ENCODE measurements around the gene FHIT.

FHIT gene

DNA sequence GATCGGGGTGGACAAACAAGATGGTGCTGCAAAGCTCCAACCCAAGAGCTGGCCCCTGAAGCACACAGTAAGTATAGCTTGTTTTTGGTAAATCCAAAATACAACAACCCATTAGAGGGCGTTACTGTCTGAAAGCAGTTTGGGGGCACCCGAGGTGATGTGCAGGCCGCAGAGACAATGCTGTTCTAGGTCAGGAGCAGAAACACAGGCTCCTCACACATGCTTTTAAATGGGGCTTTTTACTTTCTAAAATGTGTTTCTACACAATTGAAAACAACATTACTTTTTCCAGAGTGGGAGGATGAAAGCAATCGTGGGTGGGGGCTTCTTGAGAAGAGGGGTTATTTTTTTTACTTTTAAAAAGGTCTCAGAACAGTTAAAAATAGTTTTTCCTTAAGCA, 1172.2 kb downstream of the FHIT start:
- intact Hi-C loops (cut with DNase I; ENCODE audit: low total_unique reads): no loop called here
- Histone ChIP-seq H3K9me3 (no peaks in the 10 kb centered on the region), H3K4me3 (no peak overlapping the region), H3K27ac (no peak overlapping the region), H3K4me1 (peaks cover 0 to 9% (median 0%) of the 10 kb centered on the region in 4 donors), H3K27me3 (no peaks in the 10 kb centered on the region), H3K36me3 (no peaks in the 10 kb centered on the region)
- no peak for DNase-seq
- TF ChIP-seq, protein P1, sequence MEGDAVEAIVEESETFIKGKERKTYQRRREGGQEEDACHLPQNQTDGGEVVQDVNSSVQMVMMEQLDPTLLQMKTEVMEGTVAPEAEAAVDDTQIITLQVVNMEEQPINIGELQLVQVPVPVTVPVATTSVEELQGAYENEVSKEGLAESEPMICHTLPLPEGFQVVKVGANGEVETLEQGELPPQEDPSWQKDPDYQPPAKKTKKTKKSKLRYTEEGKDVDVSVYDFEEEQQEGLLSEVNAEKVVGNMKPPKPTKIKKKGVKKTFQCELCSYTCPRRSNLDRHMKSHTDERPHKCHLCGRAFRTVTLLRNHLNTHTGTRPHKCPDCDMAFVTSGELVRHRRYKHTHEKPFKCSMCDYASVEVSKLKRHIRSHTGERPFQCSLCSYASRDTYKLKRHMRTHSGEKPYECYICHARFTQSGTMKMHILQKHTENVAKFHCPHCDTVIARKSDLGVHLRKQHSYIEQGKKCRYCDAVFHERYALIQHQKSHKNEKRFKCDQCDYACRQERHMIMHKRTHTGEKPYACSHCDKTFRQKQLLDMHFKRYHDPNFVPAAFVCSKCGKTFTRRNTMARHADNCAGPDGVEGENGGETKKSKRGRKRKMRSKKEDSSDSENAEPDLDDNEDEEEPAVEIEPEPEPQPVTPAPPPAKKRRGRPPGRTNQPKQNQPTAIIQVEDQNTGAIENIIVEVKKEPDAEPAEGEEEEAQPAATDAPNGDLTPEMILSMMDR (IDR thresholded peaks at IDR 0.05): no peak

DNA sequence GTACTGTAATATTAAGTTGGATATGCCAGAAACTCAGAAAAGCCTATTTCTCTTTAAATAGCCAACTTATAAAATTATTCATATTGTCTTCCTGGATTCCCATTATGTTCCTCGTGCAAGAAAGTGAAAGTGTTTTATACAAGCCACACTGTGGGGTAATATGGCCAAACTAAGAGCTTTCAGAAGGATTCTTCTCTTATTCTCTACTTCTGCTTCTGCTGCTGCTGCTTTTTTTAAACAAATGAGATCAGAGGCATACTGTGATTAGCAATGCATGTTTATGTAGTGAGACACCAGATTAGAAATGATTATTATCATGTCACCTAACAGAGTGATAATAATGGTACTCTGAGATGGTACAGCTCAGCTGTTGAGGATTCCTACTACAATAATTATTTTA, 1174.9 kb downstream of the FHIT start:
- H3K36me3 ChIP-seq: no peaks in the 10 kb centered on the region
- intact Hi-C loops (cut with DNase I; ENCODE audit: low total_unique reads): no loop called here
- no peaks in the 10 kb centered on the region for H3K9me3 ChIP-seq
- TF ChIP-seq, protein P1 (IDR thresholded peaks at IDR 0.05): no peak
- H3K27ac ChIP-seq: no peak overlapping the region
- H3K4me3 ChIP-seq: peak overlapping the region; percentile 17 to 19
- DNase-seq: no peak
- H3K27me3 ChIP-seq: no peaks in the 10 kb centered on the region
- peaks cover 0 to 9% (median 0%) of the 10 kb centered on the region in 4 donors for H3K4me1 ChIP-seq

DNA sequence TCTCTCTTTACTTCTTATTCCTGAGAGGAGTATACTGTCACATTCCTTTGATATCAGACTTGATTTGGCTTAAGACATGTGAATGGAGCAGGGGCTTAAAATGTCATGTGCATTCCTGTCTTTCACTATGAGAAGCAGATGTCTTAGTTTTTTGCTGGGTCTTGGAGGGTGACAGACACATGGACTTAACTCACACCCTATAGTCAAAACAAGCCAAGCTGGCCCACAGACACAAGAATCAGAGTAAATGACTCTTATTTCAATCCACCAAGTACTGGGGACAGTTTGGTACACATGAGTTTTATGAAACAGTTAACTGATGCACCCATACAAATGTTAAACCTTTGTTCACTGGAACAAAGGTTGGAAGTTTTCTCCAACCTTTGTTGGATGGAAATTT, 1177.3 kb downstream of the FHIT start:
- Histone ChIP-seq H3K4me3 (no peak overlapping the region), H3K27me3 (no peaks in the 10 kb centered on the region), H3K36me3 (no peaks in the 10 kb centered on the region), H3K9me3 (no peaks in the 10 kb centered on the region), H3K27ac (no peak overlapping the region), H3K4me1 (peaks cover 0 to 9% (median 0%) of the 10 kb centered on the region in 4 donors)
- TF ChIP-seq, protein P1 (IDR thresholded peaks at IDR 0.05): no peak
- DNase-seq: no peak
- intact Hi-C loops (cut with DNase I; ENCODE audit: low total_unique reads): no loop called here

DNA sequence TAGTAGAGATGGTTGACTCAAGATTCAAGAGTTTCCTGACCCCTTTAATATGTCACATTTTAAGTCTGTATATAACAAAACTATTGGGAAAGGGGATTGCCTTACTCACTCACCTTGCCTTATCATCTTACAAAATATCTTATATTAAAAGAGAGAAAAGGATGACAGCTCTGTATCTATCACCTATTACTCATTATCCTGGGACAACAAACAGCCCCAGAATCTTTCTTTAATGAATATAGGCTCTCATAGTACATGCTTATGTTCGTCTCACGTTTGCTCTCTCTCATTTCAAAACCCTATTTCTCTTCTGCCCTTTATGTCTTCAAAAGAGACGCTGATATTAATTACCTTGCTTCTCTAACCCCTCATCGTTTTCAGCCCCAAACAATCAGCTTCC, 1178.0 kb downstream of the FHIT start:
- no peak overlapping the region for H3K4me3 ChIP-seq
- H3K4me1 ChIP-seq: peaks cover 0 to 9% (median 0%) of the 10 kb centered on the region in 4 donors
- no peak for DNase-seq
- intact Hi-C loops (cut with DNase I; ENCODE audit: low total_unique reads): no loop called here
- H3K36me3 ChIP-seq: no peaks in the 10 kb centered on the region
- H3K27me3 ChIP-seq: no peaks in the 10 kb centered on the region
- TF ChIP-seq, protein P1 (IDR thresholded peaks at IDR 0.05): no peak
- H3K27ac ChIP-seq: no peak overlapping the region
- no peaks in the 10 kb centered on the region for H3K9me3 ChIP-seq

DNA sequence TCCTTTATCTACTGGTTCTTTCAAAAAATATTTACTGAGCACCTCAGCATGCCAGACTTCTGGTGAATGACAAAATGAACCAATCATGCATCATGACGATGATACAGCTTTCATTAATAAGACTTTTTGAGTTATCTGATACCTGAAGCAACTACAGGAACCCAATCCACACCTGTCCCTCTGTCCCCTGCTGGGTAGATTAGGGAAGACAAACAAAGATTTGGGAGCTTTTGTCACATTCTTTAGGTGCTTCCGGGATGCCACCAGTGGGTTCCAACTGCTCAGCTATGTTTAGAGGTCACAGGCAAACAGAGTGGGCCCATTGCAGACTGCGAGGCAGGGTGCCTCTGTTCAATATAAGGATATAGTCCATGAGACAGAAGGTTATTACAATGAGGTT, 1180.9 kb downstream of the FHIT start:
- intact Hi-C loops (cut with DNase I; ENCODE audit: low total_unique reads): no loop called here
- TF ChIP-seq, protein P1 (IDR thresholded peaks at IDR 0.05): no peak
- no peak for DNase-seq
- Histone ChIP-seq H3K36me3 (no peaks in the 10 kb centered on the region), H3K9me3 (no peaks in the 10 kb centered on the region), H3K4me3 (no peak overlapping the region), H3K27ac (no peak overlapping the region), H3K27me3 (no peaks in the 10 kb centered on the region), H3K4me1 (peaks cover 0 to 3% (median under 1%) of the 10 kb centered on the region in 4 donors)

Measured in tibial artery (tissue), 4 donors.